HEK293T (cell line): Measurements from ENCODE around the gene LSAMP.

Experiments used
- CTCF ChIA-PET: fragments of 350-600 bp; formaldehyde crosslinking; extraction: SDS; loops from one replicate; lab custom pipeline; 2021; ENCODE audit warnings: antibody characterized with exemption, inconsistent platforms; lab: Yijun Ruan, JAX
- POLR2A ChIA-PET: fragments of 350-600 bp; formaldehyde crosslinking; extraction: SDS; loops from one replicate; lab custom pipeline; 2020; ENCODE audit warnings: antibody characterized with exemption, inconsistent platforms; lab: Yijun Ruan, JAX
- DNase-seq: peaks from one replicate; pipeline ENCODE4 v3.0.0; 2012; ENCODE audit warnings: mixed read lengths; ENCODE audit errors: extremely low spot score
- ARNT ChIP-seq: fragments of 450-650 bp; IDR thresholded peaks from 2 replicates; pipeline ENCODE4 v1.6.1; 2017; ENCODE audit warnings: mild to moderate bottlenecking
- BHLHE40 ChIP-seq: fragments of 450-650 bp; IDR thresholded peaks from 2 replicates; pipeline ENCODE4 v1.6.1; 2016; ENCODE audit warnings: mild to moderate bottlenecking, moderate library complexity, borderline replicate concordance
- CTBP1 ChIP-seq: fragments of 450-650 bp; IDR thresholded peaks from 2 replicates; pipeline ENCODE4 v1.6.1; 2016; ENCODE audit warnings: borderline replicate concordance
- ELF4 ChIP-seq: fragments of 450-650 bp; IDR thresholded peaks from 2 replicates; pipeline ENCODE4 v1.6.1; 2017; ENCODE audit warnings: antibody characterized with exemption
- FOXA1 ChIP-seq: fragments of 450-650 bp; IDR thresholded peaks from 2 replicates; pipeline ENCODE4 v1.6.1; 2016; ENCODE audit warnings: mild to moderate bottlenecking
- FOXK2 ChIP-seq: fragments of 450-650 bp; IDR thresholded peaks from 2 replicates; pipeline ENCODE4 v1.6.1; 2016; ENCODE audit warnings: mild to moderate bottlenecking
- FOXM1 ChIP-seq: fragments of 450-650 bp; IDR thresholded peaks from 2 replicates; pipeline ENCODE4 v1.6.1; 2017; ENCODE audit warnings: mild to moderate bottlenecking, borderline replicate concordance
- HDGF ChIP-seq: fragments of 450-650 bp; IDR thresholded peaks from 2 replicates; pipeline ENCODE4 v1.6.1; 2017; ENCODE audit warnings: antibody characterized with exemption, borderline replicate concordance
- L3MBTL2 ChIP-seq: fragments of 450-650 bp; conservative IDR thresholded peaks from 2 replicates; pipeline ENCODE4 v1.6.1; 2016; ENCODE audit warnings: mild to moderate bottlenecking
- LEF1 ChIP-seq: fragments of 450-650 bp; IDR thresholded peaks from 2 replicates; pipeline ENCODE4 v1.6.1; 2017; ENCODE audit warnings: mild to moderate bottlenecking, borderline replicate concordance
- NFRKB ChIP-seq: fragments of 450-650 bp; IDR thresholded peaks from 2 replicates; pipeline ENCODE4 v1.6.1; 2016; ENCODE audit warnings: mild to moderate bottlenecking, moderate library complexity
- PKNOX1 ChIP-seq: fragments of 450-650 bp; IDR thresholded peaks from 2 replicates; pipeline ENCODE4 v1.6.1; 2016
- SP1 ChIP-seq: fragments of 450-650 bp; IDR thresholded peaks from 2 replicates; pipeline ENCODE4 v1.6.1; 2017
- SUZ12 ChIP-seq: fragments of 450-650 bp; IDR thresholded peaks from 2 replicates; pipeline ENCODE4 v1.6.1; 2016; ENCODE audit warnings: mild to moderate bottlenecking
- TARDBP ChIP-seq: fragments of 450-650 bp; IDR thresholded peaks from 2 replicates; pipeline ENCODE4 v1.6.1; 2016
- ZNF384 ChIP-seq: fragments of 450-650 bp; IDR thresholded peaks from 2 replicates; pipeline ENCODE4 v1.6.1; 2016

LSAMP gene

GRCh38 chr3:115980709-115981108 is 464.6 kb downstream of the LSAMP start:
- ChIA-PET POLR2A (no interaction called here), CTCF (no interaction called here)
- no peak for TF ChIP-seq FOXK2
- no peak for TF ChIP-seq FOXM1
- TF ChIP-seq ELF4 = no peak
- TF ChIP-seq LEF1 = no peak

GRCh38 chr3:115977866-115978265 is 467.4 kb downstream of the LSAMP start:
- no peak for DNase-seq
- TF ChIP-seq CTBP1 (no peak), BHLHE40 (no peak), FOXM1 (no peak), NFRKB (no peak), LEF1 (no peak), TARDBP (no peak), PKNOX1 (no peak), HDGF (no peak), ARNT (no peak), ZNF384 (no peak), SP1 (no peak), ELF4 (no peak), FOXA1 (no peak), L3MBTL2 (no peak), FOXK2 (no peak)
- POLR2A ChIA-PET = no interaction called here
- CTCF ChIA-PET = interaction anchor here (0.7 kb wide), 1 partner anchor 543 kb away, joined by 4 read pairs; no protein-coding TSS in a partner anchor

More at GRCh38 chr3:115980709-115981108, 464.6 kb downstream of the LSAMP start:
- no peak for DNase-seq

- TF ChIP-seq SP1 (no peak), FOXK2 (no peak), ZNF384 (no peak), L3MBTL2 (no peak), SUZ12 (no peak), NFRKB (no peak), BHLHE40 (no peak), TARDBP (no peak), LEF1 (no peak), PKNOX1 (no peak), ARNT (no peak), FOXA1 (no peak), HDGF (no peak), CTBP1 (no peak), FOXM1 (no peak), ELF4 (no peak)
- POLR2A ChIA-PET = no interaction called here
- CTCF ChIA-PET = interaction anchor here (0.7 to 0.8 kb wide), 2 partner anchors 10 to 1040 kb away, joined by 3 read pairs; no protein-coding TSS in a partner anchor
- no peak for DNase-seq
These were observed 469.5 kb downstream of the LSAMP start for GRCh38 chr3:115975796-115976195.

- CTCF ChIA-PET = interaction anchor here (0.7 to 0.8 kb wide), 2 partner anchors 10 to 1040 kb away, joined by 3 read pairs; no protein-coding TSS in a partner anchor
- no peak for DNase-seq
These were observed 469.9 kb downstream of the LSAMP start for GRCh38 chr3:115975353-115975752.

GRCh38 chr3:115974940-115975339 is 470.3 kb downstream of the LSAMP start:
- ChIA-PET POLR2A (no interaction called here), CTCF (interaction anchor here (0.7 to 0.8 kb wide), 4 partner anchors 11 to 1039 kb away, joined by 3 to 6 read pairs (median 3); no protein-coding TSS in a partner anchor)
- no peak for TF ChIP-seq NFRKB
- TF ChIP-seq HDGF = no peak
- no peak for TF ChIP-seq FOXK2
- TF ChIP-seq SUZ12 = no peak
- no peak for TF ChIP-seq ARNT
- no peak for TF ChIP-seq FOXA1
- no peak for TF ChIP-seq CTBP1
- no peak for TF ChIP-seq FOXM1
- TF ChIP-seq BHLHE40 = no peak
- no peak for DNase-seq

More at GRCh38 chr3:115975353-115975752, 469.9 kb downstream of the LSAMP start:
- TF ChIP-seq BHLHE40 (no peak), ELF4 (no peak)
- POLR2A ChIA-PET = no interaction called here

GRCh38 chr3:115968871-115969270 is 476.4 kb downstream of the LSAMP start:
- POLR2A ChIA-PET = no interaction called here
- CTCF ChIA-PET = no interaction called here
- no peak for DNase-seq
- TF ChIP-seq FOXM1 (no peak), LEF1 (no peak), FOXA1 (no peak), TARDBP (no peak), ELF4 (no peak), PKNOX1 (no peak), SP1 (no peak), ZNF384 (no peak), CTBP1 (no peak), BHLHE40 (no peak), FOXK2 (no peak), NFRKB (no peak), ARNT (no peak), L3MBTL2 (no peak), HDGF (no peak), SUZ12 (no peak)

- no peak for DNase-seq
- TF ChIP-seq FOXA1 = no peak
- no peak for TF ChIP-seq FOXM1
- no peak for TF ChIP-seq ZNF384
- no peak for TF ChIP-seq SP1
- TF ChIP-seq L3MBTL2 = no peak
- TF ChIP-seq ARNT = no peak
- TF ChIP-seq PKNOX1 = no peak
- TF ChIP-seq ELF4 = no peak
- no peak for TF ChIP-seq NFRKB
- TF ChIP-seq HDGF = no peak
- TF ChIP-seq FOXK2 = no peak
- no peak for TF ChIP-seq LEF1
- TF ChIP-seq BHLHE40 = no peak
- ChIA-PET CTCF (no interaction called here), POLR2A (no interaction called here)
These were observed 483.9 kb downstream of the LSAMP start for GRCh38 chr3:115961380-115961779.
